Measurements from ENCODE around the gene CUBN. TPM values are rescaled to one million over a fixed set of nuclear protein-coding genes. Genes with fewer than 3 reads are reported as not detected.

The CUBN gene
- total RNA-seq, 8 experiments from 2014 or later = 0.58 to 23.2 (median 1.4) TPM

- in situ Hi-C loops (cut with MboI; ENCODE audit: low pct_unique_long_range_greater_than_20kb in 2 of 9, low sequenced_read_pairs in 9 of 9, unreplicated experiment in 9 of 9) = loop anchor here in 6 of 9 experiments (25.0 kb wide), 2 partner anchors 676 to 901 kb away; no protein-coding TSS in a partner anchor
- no peak for ATAC-seq (replicated peaks in 6 of 8)
- Histone ChIP-seq H3K4me1 (replicated peaks in 1 of 2) (peaks cover 8 to 25% of the 10 kb centered on the region in 2 donors), H3K27ac (peak overlapping the region in 1 of 2 donors; percentile 58), H3K4me3 (no peak overlapping the region)
- 13 to 100% (median 53%) methylated on average over 1 to 3 of the region's 3 CpGs for WGBS, 10 experiments
Measured at GRCh38 chr10:16788778-16789177, 340.8 kb downstream of the CUBN start.

DNA sequence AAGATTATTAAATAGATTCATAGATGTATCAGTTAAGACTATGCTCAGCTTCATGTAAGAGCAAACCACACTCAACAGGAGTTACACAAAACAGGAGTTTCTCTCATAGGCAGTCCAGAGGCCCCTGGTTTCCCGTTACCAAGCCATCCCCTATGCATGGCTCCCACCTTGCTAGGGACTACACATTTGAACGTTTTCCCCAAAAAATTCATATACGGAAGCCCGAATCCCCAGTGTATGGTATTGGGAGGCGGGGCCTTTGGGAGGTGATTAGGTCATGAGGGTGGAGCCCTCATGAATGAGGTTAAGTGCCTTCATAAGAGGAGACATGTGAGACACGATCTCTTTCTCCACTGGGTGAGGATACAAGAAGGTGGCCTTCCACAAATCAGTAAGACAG is 341.5 kb downstream of the CUBN start:
- in situ Hi-C loops (cut with MboI; ENCODE audit: low pct_unique_long_range_greater_than_20kb in 2 of 9, low sequenced_read_pairs in 9 of 9, unreplicated experiment in 9 of 9) = loop anchor here in 6 of 9 experiments (25.0 kb wide), 2 partner anchors 676 to 901 kb away; no protein-coding TSS in a partner anchor
- ATAC-seq (replicated peaks in 6 of 8) = peak in 1 of 8 experiments; percentile 36
- no peak overlapping the region for H3K27ac ChIP-seq
- 89 to 100% (median 95%) methylated on average over 1 to 6 of the region's 6 CpGs; no CpG with 5 or more reads in 4 of the 10 experiments for WGBS, 10 experiments
- no peak overlapping the region for H3K4me3 ChIP-seq
- H3K4me1 ChIP-seq (replicated peaks in 1 of 2) = peaks cover 8 to 25% of the 10 kb centered on the region in 2 donors

DNA sequence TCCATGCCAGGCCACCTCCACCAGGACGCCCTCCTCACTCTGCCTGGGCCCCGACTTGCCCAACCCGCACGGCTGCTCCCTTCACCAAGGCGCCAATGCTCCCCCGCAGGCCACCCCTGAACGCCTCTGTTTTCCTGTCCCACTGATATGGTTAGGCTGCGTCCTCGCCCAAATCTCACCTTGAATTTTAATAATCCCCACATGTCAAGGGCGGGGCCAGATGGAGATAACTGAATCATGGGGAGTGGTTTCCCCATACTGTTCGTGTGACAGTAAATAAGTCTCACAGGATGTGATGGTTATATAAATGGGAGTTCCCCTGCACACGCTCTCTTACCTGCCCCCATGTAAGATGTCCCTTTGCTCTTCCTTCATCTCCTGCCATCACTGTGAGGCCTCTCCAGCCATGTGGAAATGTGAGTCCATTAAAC is 342.2 kb downstream of the CUBN start:
- Histone ChIP-seq H3K27ac (no peak overlapping the region), H3K4me1 (replicated peaks in 1 of 2) (peaks cover 8 to 25% of the 10 kb centered on the region in 2 donors), H3K4me3 (no peak overlapping the region)
- in situ Hi-C loops (cut with MboI; ENCODE audit: low pct_unique_long_range_greater_than_20kb in 2 of 9, low sequenced_read_pairs in 9 of 9, unreplicated experiment in 9 of 9) = loop anchor here in 6 of 9 experiments (25.0 kb wide), 2 partner anchors 675 to 900 kb away; no protein-coding TSS in a partner anchor
- ATAC-seq (replicated peaks in 6 of 8) = peak in 1 of 8 experiments; percentile 46
- 90 to 100% (median 100%) methylated on average over 1 to 9 of the region's 12 CpGs; no CpG with 5 or more reads in 3 of the 10 experiments for WGBS, 10 experiments

GRCh38 chr10:16780338-16780880 is 349.2 kb downstream of the CUBN start:
- peaks cover 0 to 10% of the 10 kb centered on the region in 2 donors for H3K4me1 ChIP-seq (replicated peaks in 1 of 2)
- in situ Hi-C loops (cut with MboI; ENCODE audit: low pct_unique_long_range_greater_than_20kb in 2 of 9, low sequenced_read_pairs in 9 of 9, unreplicated experiment in 9 of 9) = loop anchor here in 6 of 9 experiments (25.0 kb wide), 2 partner anchors 668 to 893 kb away; no protein-coding TSS in a partner anchor
- ATAC-seq (replicated peaks in 6 of 8) = no peak
- no peak overlapping the region for H3K4me3 ChIP-seq
- H3K27ac ChIP-seq = no peak overlapping the region
- WGBS, 10 experiments = 20 to 100% (median 92%) methylated on average over 1 to 6 of the region's 7 CpGs

GRCh38 chr10:16779384-16779915 is 350.2 kb downstream of the CUBN start:
- in situ Hi-C loops (cut with MboI; ENCODE audit: low pct_unique_long_range_greater_than_20kb in 2 of 9, low sequenced_read_pairs in 9 of 9, unreplicated experiment in 9 of 9) = loop anchor here in 6 of 9 experiments (25.0 kb wide), 2 partner anchors 667 to 892 kb away; no protein-coding TSS in a partner anchor
- 7 to 68% (median 53%) methylated on average over 2 to 6 of the region's 6 CpGs for WGBS, 10 experiments
- H3K4me3 ChIP-seq = no peak overlapping the region

DNA sequence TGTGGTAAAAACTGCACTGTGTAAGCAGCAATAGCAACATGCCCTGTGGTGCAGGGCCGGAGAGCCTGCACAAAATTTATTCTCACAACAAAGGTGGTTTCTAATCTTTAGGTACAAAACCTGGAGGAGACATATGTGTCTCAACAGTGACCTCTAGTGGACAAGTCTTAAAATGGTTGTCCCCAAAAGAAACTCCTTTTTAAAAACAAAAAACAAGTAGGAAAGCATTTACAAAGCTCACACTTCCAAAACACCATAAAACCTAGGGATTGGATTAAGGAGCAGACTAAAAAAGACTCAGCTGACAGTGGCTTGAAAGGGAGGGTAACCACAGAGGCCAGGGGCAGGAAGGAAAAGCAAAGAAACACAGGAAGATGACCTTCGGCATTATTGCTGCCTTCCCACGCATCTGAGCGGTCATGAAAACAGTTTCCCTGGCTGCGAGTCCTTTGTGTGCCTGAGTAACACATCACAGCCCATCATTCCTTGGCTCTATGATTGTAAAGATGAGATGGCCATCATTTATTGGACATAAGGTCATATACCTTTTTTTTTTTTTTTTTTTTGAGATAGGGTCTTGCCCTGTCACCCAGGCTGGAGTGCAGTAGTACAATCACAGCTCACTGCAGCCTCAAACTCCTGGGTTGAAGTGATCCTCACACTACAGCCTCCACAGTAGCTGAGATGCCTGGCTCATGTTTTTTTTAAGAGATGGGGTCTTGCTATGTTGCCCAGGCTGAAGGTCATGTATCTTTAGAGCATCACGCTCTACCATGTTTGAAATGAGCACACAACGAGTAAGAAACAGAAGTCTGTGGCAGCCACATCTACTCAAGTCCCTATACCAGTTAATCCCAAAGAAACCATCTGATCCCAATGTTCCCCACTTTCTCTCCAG is 351.9 kb downstream of the CUBN start:
- peak in 2 of 8 experiments; percentile 26 to 34 for ATAC-seq (replicated peaks in 6 of 8)
- whole genome bisulfite sequencing, 10 experiments = 0 to 74% (median 58%) methylated on average over 1 to 6 of the region's 7 CpGs; no CpG with 5 or more reads in 1 of the 10 experiments
- H3K27ac ChIP-seq = no peak overlapping the region
- in situ Hi-C loops (cut with MboI; ENCODE audit: low pct_unique_long_range_greater_than_20kb in 2 of 9, low sequenced_read_pairs in 9 of 9, unreplicated experiment in 9 of 9) = loop anchor here in 6 of 9 experiments (25.0 kb wide), 2 partner anchors 665 to 890 kb away; no protein-coding TSS in a partner anchor
- no peak overlapping the region for H3K4me3 ChIP-seq
- H3K4me1 ChIP-seq (replicated peaks in 1 of 2) = peaks cover 0 to 12% of the 10 kb centered on the region in 2 donors

More at GRCh38 chr10:16779384-16779915, 350.2 kb downstream of the CUBN start:
- ATAC-seq (replicated peaks in 6 of 8) = peak in 6 of 8 experiments; percentile 32 to 93 (median 66)
- Histone ChIP-seq H3K4me1 (replicated peaks in 1 of 2) (peaks cover 0 to 10% of the 10 kb centered on the region in 2 donors), H3K27ac (no peak overlapping the region)

DNA sequence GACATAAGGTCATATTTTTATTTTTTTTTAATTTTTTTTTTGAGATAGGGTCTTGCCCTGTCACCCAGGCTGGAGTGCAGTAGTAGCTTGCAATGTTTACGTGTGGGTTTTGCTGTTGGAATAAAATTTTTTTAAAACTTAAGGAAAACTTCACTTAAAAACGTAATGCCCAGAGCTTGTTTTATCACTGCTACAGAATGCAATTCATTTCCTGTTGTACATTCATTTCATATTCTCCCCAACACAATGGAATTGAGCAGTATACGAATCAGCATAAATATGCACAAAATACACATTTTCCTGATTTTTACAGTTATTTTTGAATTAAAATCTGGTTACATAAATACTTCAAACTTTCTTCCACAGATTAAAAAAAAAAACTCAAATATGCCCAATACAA is 352.7 kb downstream of the CUBN start:
- Histone ChIP-seq H3K27ac (no peak overlapping the region), H3K4me1 (replicated peaks in 1 of 2) (peaks cover 0 to 20% of the 10 kb centered on the region in 2 donors), H3K4me3 (no peak overlapping the region)
- ATAC-seq (replicated peaks in 6 of 8) = no peak
- in situ Hi-C loops (cut with MboI; ENCODE audit: low pct_unique_long_range_greater_than_20kb in 2 of 9, low sequenced_read_pairs in 9 of 9, unreplicated experiment in 9 of 9) = loop anchor here in 6 of 9 experiments (25.0 kb wide), 2 partner anchors 665 to 890 kb away; no protein-coding TSS in a partner anchor
- WGBS, 10 experiments = 30 to 88% (median 66%) methylated on average over 2 to 3 of the region's 3 CpGs

Other genes with a start within 250 kb of the CUBN start
- gene TRDMT1, start 71.9 kb upstream of the CUBN start, total RNA-seq = 10 to 100 TPM in 4 of 8 experiments, 1 to 10 TPM in 4; 3.5 to 15.7 (median 10.0) TPM
- gene VIM, start 98.4 kb upstream of the CUBN start, total RNA-seq = 1,000 to 10,000 TPM in 4 of 8 experiments, 100 to 1,000 TPM in 4; 509 to 5,662 (median 997) TPM